H9 (cell line): Measurements from ENCODE around the gene EIF4E. TPM values are rescaled to one million over a fixed set of nuclear protein-coding genes. Genes with fewer than 3 reads are reported as not detected.

Experiments used
- DNase-seq: peaks from one replicate; pipeline ENCODE4 v3.0.0-alpha.2; 2017
- H2AFZ ChIP-seq: one replicate; pipeline ENCODE4 v1.6.1; 2013; ENCODE audit warnings: mild to moderate bottlenecking, low read length, control low read depth, moderate library complexity
- H2AK5ac ChIP-seq: 2 replicates; pipeline ENCODE4 v1.6.1; 2013; ENCODE audit warnings: low read length, control low read depth, mixed read lengths; ENCODE audit not compliant: insufficient read length
- H2BK120ac ChIP-seq: one replicate; pipeline ENCODE4 v1.6.1; 2013; ENCODE audit warnings: low read depth, mild to moderate bottlenecking, low read length, control low read depth, inconsistent platforms; ENCODE audit not compliant: poor library complexity, severe bottlenecking
- H2BK12ac ChIP-seq: 2 replicates; pipeline ENCODE4 v1.6.1; 2013; ENCODE audit warnings: low read length, control low read depth, mixed read lengths, low read depth; ENCODE audit not compliant: insufficient read length
- H2BK15ac ChIP-seq: 2 replicates; pipeline ENCODE4 v1.6.1; 2013; ENCODE audit warnings: low read depth, low read length, control low read depth
- H2BK20ac ChIP-seq: one replicate; pipeline ENCODE4 v1.6.1; 2013; ENCODE audit warnings: low read depth, mild to moderate bottlenecking, low read length, control low read depth, inconsistent platforms; ENCODE audit not compliant: poor library complexity, severe bottlenecking
- H2BK5ac ChIP-seq: 2 replicates; pipeline ENCODE4 v1.6.1; 2013; ENCODE audit warnings: low read length, control low read depth, mixed read lengths; ENCODE audit not compliant: insufficient read length
- H3K14ac ChIP-seq: 2 replicates; pipeline ENCODE4 v1.6.1; 2013; ENCODE audit warnings: low read length, control low read depth; ENCODE audit not compliant: insufficient read depth
- H3K18ac ChIP-seq: 2 replicates; pipeline ENCODE4 v1.6.1; 2013; ENCODE audit warnings: low read depth, mild to moderate bottlenecking, mixed read lengths, low read length, control low read depth; ENCODE audit not compliant: insufficient read length
- H3K23ac ChIP-seq: 2 replicates; pipeline ENCODE4 v1.6.1; 2013; ENCODE audit warnings: low read length, control low read depth, mixed read lengths, low read depth; ENCODE audit not compliant: insufficient read length
- H3K23me2 ChIP-seq: 2 replicates; pipeline ENCODE4 v1.6.1; 2013; ENCODE audit warnings: low read depth, mild to moderate bottlenecking, mixed read lengths, low read length, control low read depth; ENCODE audit not compliant: insufficient read length, poor library complexity, severe bottlenecking
- H3K27ac ChIP-seq: 2 replicates; pipeline ENCODE4 v1.5.1; 2013; ENCODE audit warnings: low read length, control low read depth, mixed read lengths, low read depth; ENCODE audit not compliant: insufficient read length
- H3K27me3 ChIP-seq: 2 replicates; pipeline ENCODE4 v1.6.1; 2013; ENCODE audit warnings: low read length, control low read depth, inconsistent platforms; ENCODE audit not compliant: insufficient read depth
- H3K4ac ChIP-seq: 2 replicates; pipeline ENCODE4 v1.6.1; 2013; ENCODE audit warnings: low read depth, mild to moderate bottlenecking, control low read depth, inconsistent platforms, low read length, moderate library complexity
- H3K4me1 ChIP-seq: 2 replicates; pipeline ENCODE4 v1.6.1; 2013; ENCODE audit warnings: low read length, control low read depth, inconsistent platforms; ENCODE audit not compliant: insufficient read depth
- H3K4me2 ChIP-seq: 2 replicates; pipeline ENCODE4 v1.6.1; 2013; ENCODE audit warnings: low read length, control low read depth, mixed read lengths; ENCODE audit not compliant: insufficient read length, insufficient read depth
- H3K56ac ChIP-seq: 2 replicates; pipeline ENCODE4 v1.6.1; 2013; ENCODE audit warnings: low read depth, mild to moderate bottlenecking, mixed read lengths, low read length, control low read depth; ENCODE audit not compliant: insufficient read length
- H3K79me1 ChIP-seq: 2 replicates; pipeline ENCODE4 v1.6.1; 2013; ENCODE audit warnings: low read depth, mild to moderate bottlenecking, moderate library complexity, low read length, control low read depth, inconsistent platforms; ENCODE audit not compliant: insufficient read depth, poor library complexity, severe bottlenecking
- H3K79me2 ChIP-seq: 2 replicates; pipeline ENCODE4 v1.6.1; 2013; ENCODE audit warnings: low read length, control low read depth, inconsistent platforms; ENCODE audit not compliant: insufficient read depth
- H3K9ac ChIP-seq: 2 replicates; pipeline ENCODE4 v1.6.1; 2013; ENCODE audit warnings: low read length, control low read depth, mixed read lengths; ENCODE audit not compliant: insufficient read length; ENCODE audit errors: extremely low read depth
- H3K9me3 ChIP-seq: one replicate; pipeline ENCODE4 v1.6.1; 2013; ENCODE audit warnings: low read depth, low read length, inconsistent platforms; ENCODE audit not compliant: control insufficient read depth
- H3T11ph ChIP-seq: one replicate; pipeline ENCODE4 v1.6.1; 2013; ENCODE audit warnings: mild to moderate bottlenecking, low read length, control low read depth, inconsistent platforms
- H4K20me1 ChIP-seq: one replicate; pipeline ENCODE4 v1.6.1; 2013; ENCODE audit not compliant: control insufficient read depth, insufficient read length, insufficient read depth
- H4K5ac ChIP-seq: 2 replicates; pipeline ENCODE4 v1.6.1; 2013; ENCODE audit warnings: low read depth, mild to moderate bottlenecking, mixed read lengths, low read length, control low read depth; ENCODE audit not compliant: insufficient read length
- H4K8ac ChIP-seq: replicated peaks from 2 replicates; pipeline ENCODE4 v1.6.1; 2013; ENCODE audit warnings: low read length, control low read depth, mixed read lengths, low read depth; ENCODE audit not compliant: insufficient read length
- H4K91ac ChIP-seq: 2 replicates; pipeline ENCODE4 v1.6.1; 2013; ENCODE audit warnings: low read depth, mild to moderate bottlenecking, moderate library complexity, mixed read lengths, low read length, control low read depth; ENCODE audit not compliant: insufficient read length
- H3K27ac Mint-ChIP-seq, 3 experiments: 2 replicates in 2 of 3; 3 replicates in 1 of 3; pipeline ENCODE4 v1.8.0; 2020 to 2021; ENCODE audit warnings: mixed read lengths in 3 of 3, mild to moderate bottlenecking in 1 of 3, moderate library complexity in 1 of 3
- H3K27me3 Mint-ChIP-seq: 2 replicates; pipeline ENCODE4 v1.8.0; 2021; ENCODE audit warnings: low read depth, mild to moderate bottlenecking, moderate library complexity, mixed read lengths
- H3K36me3 Mint-ChIP-seq, 3 experiments: 2 replicates in 2 of 3; 3 replicates in 1 of 3; pipeline ENCODE4 v1.8.0; 2020 to 2021; ENCODE audit warnings: low read depth in 3 of 3, mixed read lengths in 3 of 3; ENCODE audit not compliant: insufficient read depth in 1 of 3
- H3K4me1 Mint-ChIP-seq, 2 experiments: 2 replicates each; pipeline ENCODE4 v1.8.0; 2020; ENCODE audit warnings: mixed read lengths in 2 of 2
- H3K4me3 Mint-ChIP-seq, 2 experiments: 2 replicates in 1 of 2; 3 replicates in 1 of 2; pipeline ENCODE4 v1.8.0; 2020 to 2021; ENCODE audit warnings: mild to moderate bottlenecking in 2 of 2, mixed read lengths in 2 of 2, moderate library complexity in 1 of 2
- H3K9me3 Mint-ChIP-seq, 2 experiments: 2 replicates in 1 of 2; 3 replicates in 1 of 2; pipeline ENCODE4 v1.8.0; 2020; ENCODE audit warnings: mild to moderate bottlenecking in 2 of 2, mixed read lengths in 2 of 2, moderate library complexity in 1 of 2
- CTCF ChIP-seq: fragments of 200-600 bp; sonication (generic); conservative IDR thresholded peaks from 3 replicates; pipeline ENCODE4 v1.8.0; 2021; ENCODE audit warnings: antibody characterized with exemption, mild to moderate bottlenecking
- WGBS: extraction: QIAGEN DNeasy Blood & Tissue Kit; methylation state at CpG from one replicate; pipeline ENCODE4 v1.1.7; 2013; ENCODE audit warnings: missing lambda C conversion rate, low lambda C conversion rate, mixed read lengths; ENCODE audit not compliant: insufficient read length; ENCODE audit errors: extremely low coverage; 5-methylcytosine and 5-hydroxymethylcytosine counted together
- total RNA-seq: library from RNA; stranded (reverse); gene quantifications from 2 replicates; pipeline ENCODE4 v1.2.1, GENCODE V29; 2021

EIF4E gene
- total RNA-seq, 1 experiment from 2014 or later = 163 TPM

- Histone ChIP-seq H4K91ac (no peak overlapping the region), H3K18ac (no peak overlapping the region), H3T11ph (no peak overlapping the region), H3K27ac (no peak overlapping the region), H3K23ac (no peak overlapping the region), H3K23me2 (no peaks in the 10 kb centered on the region), H4K20me1 (no peaks in the 10 kb centered on the region), H2BK12ac (no peak overlapping the region), H3K4ac (no peak overlapping the region), H2BK15ac (no peak overlapping the region), H3K27me3 (no peaks in the 10 kb centered on the region), H4K5ac (no peak overlapping the region), H3K9ac (no peak overlapping the region), H4K8ac (no peak overlapping the region), H3K14ac (no peak overlapping the region), H2BK20ac (no peak overlapping the region), H2AK5ac (no peak overlapping the region), H2BK5ac (no peak overlapping the region), H3K56ac (no peak overlapping the region), H3K79me2 (no peaks in the 10 kb centered on the region), H2AFZ (no peak overlapping the region), H3K9me3 (no peaks in the 10 kb centered on the region), H3K4me1 (no peaks in the 10 kb centered on the region), H3K4me2 (no peak overlapping the region), H3K79me1 (no peaks in the 10 kb centered on the region), H2BK120ac (no peak overlapping the region)
- no peak overlapping the region for H3K4me3 Mint-ChIP-seq
- H3K4me1 Mint-ChIP-seq = no peaks in the 10 kb centered on the region
- H3K27me3 Mint-ChIP-seq = no peaks in the 10 kb centered on the region
- no peak for TF ChIP-seq CTCF
- WGBS = no CpG with 5 or more reads among the region's 7 CpGs
- H3K36me3 Mint-ChIP-seq = no peaks in the 10 kb centered on the region
- no peak overlapping the region for H3K27ac Mint-ChIP-seq
- H3K9me3 Mint-ChIP-seq = no peaks in the 10 kb centered on the region
- DNase-seq = no peak
These were observed 48.6 kb upstream of the EIF4E start for GRCh38 chr4:98977557-98977956.
